Erythroblast (primary cell): Measurements from ENCODE around the gene TBCD.

Experiments
- DNase-seq, 2 experiments: peaks; one replicate each; lab custom pipeline; 2025; lab: John Stamatoyannopoulos, UW
- GATA1 ChIP-seq: IDR thresholded peaks from 2 replicates; pipeline ENCODE4 v1.6.1; 2011; ENCODE audit warnings: low read depth, mild to moderate bottlenecking, control low read depth, low read length, moderate library complexity
- POLR2A ChIP-seq: IDR thresholded peaks from 2 replicates; pipeline ENCODE4 v1.6.1; 2011; ENCODE audit warnings: mild to moderate bottlenecking, low read length

The TBCD gene

GRCh38 chr17:82751571-82752370 lies at the start of gene TBCD:
Gene TBCD, plus strand, starts transcription at chr17:82752065. Its CDS starts 129 bp downstream, at chr17:82752194.
- DNase-seq, result peak; percentile 92 to 96
- TF ChIP-seq GATA1 (no peak), POLR2A (peak; percentile 43)

- TF ChIP-seq GATA1 (no peak), POLR2A (no peak)
- no peak for DNase-seq
These were observed 49.5 kb upstream of the TBCD start for GRCh38 chr17:82702231-82702927.

GRCh38 chr17:82703036-82703745 lies 48.7 kb upstream of the TBCD start:
- DNase-seq, result no peak
- TF ChIP-seq POLR2A (no peak), GATA1 (no peak)

GRCh38 chr17:82703935-82704865 lies 47.7 kb upstream of the TBCD start:
- DNase-seq, result no peak
- TF ChIP-seq POLR2A (no peak), GATA1 (no peak)

GRCh38 chr17:82704886-82705285 lies 47.0 kb upstream of the TBCD start:
- DNase-seq, result no peak
- TF ChIP-seq GATA1 (no peak), POLR2A (no peak)

- no peak for TF ChIP-seq POLR2A
- TF ChIP-seq GATA1, result no peak
- DNase-seq, result no peak
These were observed 46.1 kb upstream of the TBCD start for GRCh38 chr17:82705756-82706155.

- TF ChIP-seq POLR2A (no peak), GATA1 (no peak)
- DNase-seq, result no peak
These were observed 42.7 kb upstream of the TBCD start for GRCh38 chr17:82709024-82709675.

GRCh38 chr17:82709676-82710498 lies 42.0 kb upstream of the TBCD start:
- DNase-seq, result no peak

GRCh38 chr17:82710499-82711232 lies 41.2 kb upstream of the TBCD start:
- TF ChIP-seq POLR2A (no peak), GATA1 (no peak)
- DNase-seq, result no peak

More at GRCh38 chr17:82709676-82710498, 42.0 kb upstream of the TBCD start:
- TF ChIP-seq POLR2A (no peak), GATA1 (no peak)

GRCh38 chr17:82713071-82713723 lies 38.7 kb upstream of the TBCD start:
- DNase-seq, result no peak
- TF ChIP-seq POLR2A, result no peak
- no peak for TF ChIP-seq GATA1
